HCT116 (cell line): ENCODE results near the gene APOA1. TPM values are rescaled to one million over a fixed set of nuclear protein-coding genes. Genes with fewer than 3 reads are reported as not detected.

Source experiments
- ATAC-seq: fragments of 200-7000 bp; cut with Tn5 transposase; 2 replicates; pipeline ENCODE4 v1.9.1; 2020; ENCODE audit warnings: mild to moderate bottlenecking, moderate library complexity
- BruUV-seq: library from RNA; stranded (reverse); fragments of 400-500 nt; replicated peaks from 2 replicates; lab custom pipeline; 2021; lab: Mats Ljungman, UMichigan
- CTCF ChIA-PET: fragments of 300-600 bp; sonication (Branson Sonifier 250); formaldehyde crosslinking; loops from one replicate; lab custom pipeline; 2021; ENCODE audit warnings: antibody characterized with exemption; lab: Charles Lee
- POLR2A ChIA-PET: fragments of 300-600, 350-600 bp; sonication (Branson Sonifier 250); formaldehyde crosslinking; loops from one replicate; lab custom pipeline; 2021; ENCODE audit warnings: antibody characterized with exemption; lab: Charles Lee
- RAD21 ChIA-PET, 2 experiments: fragments of 300-600 bp; sonication (Branson Sonifier 250); formaldehyde crosslinking; loops; one replicate each; lab custom pipeline; 2023; ENCODE audit warnings: low total read pairs in 2 of 2; ENCODE audit not compliant: uncharacterized antibody in 2 of 2, unreplicated experiment in 2 of 2, low non-redundant PET in 1 of 2; lab: Charles Lee
- DNase-seq: peaks from one replicate; pipeline ENCODE4 v3.0.0-alpha.2; 2010; ENCODE audit warnings: low read depth, low spot score
- H2AFZ ChIP-seq: fragments of 200-600 bp; shearing (Covaris generic), sonication (generic); 2 replicates; pipeline ENCODE4 v1.6.1; 2017; ENCODE audit warnings: low read depth, mixed run types, mixed read lengths, antibody characterized with exemption, low read length; ENCODE audit not compliant: poor library complexity, severe bottlenecking
- H3K27ac ChIP-seq: 2 replicates; pipeline ENCODE4 v1.5.1; 2012; ENCODE audit warnings: low read depth, low read length
- H3K27me3 ChIP-seq: fragments of 200-600 bp; sonication (generic); 2 replicates; pipeline ENCODE4 v1.6.1; 2016; ENCODE audit warnings: mixed run types, low read length, mixed read lengths; ENCODE audit not compliant: insufficient read depth
- H3K36me3 ChIP-seq, 2 experiments: fragments of 200-500 bp in 1 of 2; fragments of 200-600 bp in 1 of 2; sonication (Bioruptor generic) in 1 of 2; sonication (generic) in 1 of 2; 2 replicates each; pipeline versions ENCODE4 v1.5.1 to v1.6.1; 2014 to 2016; ENCODE audit warnings: low read length in 2 of 2, inconsistent platforms in 1 of 2, mixed read lengths in 1 of 2, mixed run types in 1 of 2; ENCODE audit not compliant: insufficient read depth in 2 of 2, control insufficient read depth in 1 of 2
- H3K4me1 ChIP-seq, 2 experiments: fragments of 200-600 bp in 1 of 2; sonication (generic) in 1 of 2; 2 replicates each; pipeline versions ENCODE4 v1.5.1 to v1.6.1; 2012 to 2017; ENCODE audit warnings: low read length in 2 of 2, inconsistent platforms in 1 of 2, mild to moderate bottlenecking in 1 of 2, mixed read lengths in 1 of 2, mixed run types in 1 of 2, moderate library complexity in 1 of 2; ENCODE audit not compliant: insufficient read depth in 2 of 2, control insufficient read depth in 1 of 2
- H3K4me2 ChIP-seq: fragments of 200-600 bp; sonication (generic); 2 replicates; pipeline ENCODE4 v1.6.1; 2017; ENCODE audit warnings: mixed run types, low read length, mixed read lengths
- H3K4me3 ChIP-seq, 2 experiments: fragments of 200-600 bp in 1 of 2; sonication (generic) in 1 of 2; replicated peaks in 1 of 2; 2 replicates each; pipeline ENCODE4 v1.5.1; 2011 to 2016; ENCODE audit warnings: low read length in 2 of 2, control low read depth in 1 of 2, low read depth in 1 of 2, mild to moderate bottlenecking in 1 of 2, mixed read lengths in 1 of 2, mixed run types in 1 of 2
- H3K79me2 ChIP-seq: fragments of 200-600 bp; sonication (generic); 2 replicates; pipeline ENCODE4 v1.6.1; 2017; ENCODE audit warnings: mild to moderate bottlenecking, mixed run types, low read length, moderate library complexity, mixed read lengths; ENCODE audit not compliant: insufficient read depth
- H3K9ac ChIP-seq: fragments of 200-600 bp; sonication (generic); 2 replicates; pipeline ENCODE4 v1.6.1; 2016; ENCODE audit warnings: low read length, mixed read lengths
- H3K9me2 ChIP-seq: fragments of 200-600 bp; sonication (generic), shearing (Covaris generic); 2 replicates; pipeline ENCODE4 v1.6.1; 2017; ENCODE audit warnings: mixed run types, mild to moderate bottlenecking, moderate library complexity; ENCODE audit not compliant: insufficient read depth
- H3K9me3 ChIP-seq, 2 experiments: fragments of 200-500 bp in 1 of 2; fragments of 200-600 bp in 1 of 2; sonication (Bioruptor generic) in 1 of 2; sonication (generic) in 1 of 2; 2 replicates each; pipeline ENCODE4 v1.6.1; 2014 to 2017; ENCODE audit warnings: low read length in 2 of 2, mixed read lengths in 2 of 2, inconsistent platforms in 1 of 2, low read depth in 1 of 2, mild to moderate bottlenecking in 1 of 2, mixed run types in 1 of 2, moderate library complexity in 1 of 2; ENCODE audit not compliant: control insufficient read depth in 1 of 2, insufficient read depth in 1 of 2
- H4K20me1 ChIP-seq: fragments of 200-600 bp; sonication (generic), shearing (Covaris generic); 2 replicates; pipeline ENCODE4 v1.6.1; 2017; ENCODE audit warnings: mixed run types, mild to moderate bottlenecking, moderate library complexity; ENCODE audit not compliant: insufficient read depth
- CBX3 ChIP-seq: IDR thresholded peaks from 2 replicates; pipeline ENCODE4 v1.6.1; 2012; ENCODE audit warnings: low read depth
- CEBPB ChIP-seq: IDR thresholded peaks from 2 replicates; pipeline ENCODE4 v1.6.1; 2012; ENCODE audit warnings: low read depth
- CTCF ChIP-seq, 3 experiments: fragments of 200-600 bp in 1 of 3; sonication (generic) in 1 of 3; IDR thresholded peaks in 2 of 3; conservative IDR thresholded peaks in 1 of 3; 2 replicates each; pipeline ENCODE4 v1.5.1; 2012 to 2017; ENCODE audit warnings: low read depth in 2 of 3, low read length in 2 of 3, antibody characterized with exemption in 1 of 3, borderline replicate concordance in 1 of 3, control low read depth in 1 of 3, mild to moderate bottlenecking in 1 of 3, mixed read lengths in 1 of 3, mixed run types in 1 of 3, moderate library complexity in 1 of 3; ENCODE audit not compliant: insufficient read depth in 1 of 3
- ELF1 ChIP-seq: IDR thresholded peaks from 2 replicates; pipeline ENCODE4 v1.6.1; 2012; ENCODE audit warnings: low read depth, borderline replicate concordance
- EZH2 ChIP-seq: fragments of 200-600 bp; sonication (generic); IDR thresholded peaks from 2 replicates; pipeline ENCODE4 v1.6.1; 2017; ENCODE audit warnings: antibody characterized with exemption, mixed run types
- FOSL1 ChIP-seq: IDR thresholded peaks from 2 replicates; pipeline ENCODE4 v1.6.1; 2012; ENCODE audit warnings: low read depth
- POLR2A ChIP-seq: IDR thresholded peaks from 2 replicates; pipeline ENCODE4 v1.7.0; 2011; ENCODE audit warnings: borderline replicate concordance; ENCODE audit not compliant: insufficient read depth, insufficient read length; ENCODE audit errors: extremely low read depth
- RAD21 ChIP-seq: IDR thresholded peaks from 2 replicates; pipeline ENCODE4 v1.6.1; 2012; ENCODE audit warnings: low read depth, mild to moderate bottlenecking
- REST ChIP-seq: IDR thresholded peaks from 2 replicates; pipeline ENCODE4 v1.6.1; 2012; ENCODE audit warnings: low read depth
- SIN3A ChIP-seq: IDR thresholded peaks from 2 replicates; pipeline ENCODE4 v1.6.1; 2012; ENCODE audit warnings: low read depth
- SP1 ChIP-seq: IDR thresholded peaks from 2 replicates; pipeline ENCODE4 v1.6.1; 2012; ENCODE audit warnings: low read depth
- SRF ChIP-seq: IDR thresholded peaks from 2 replicates; pipeline ENCODE4 v1.6.1; 2012; ENCODE audit warnings: low read depth
- YY1 ChIP-seq: IDR thresholded peaks from 2 replicates; pipeline ENCODE4 v1.6.1; 2011; ENCODE audit warnings: low read length, low read depth, moderate library complexity, mild to moderate bottlenecking; ENCODE audit not compliant: insufficient replicate concordance; ENCODE audit errors: extremely low read depth
- ZFX ChIP-seq: fragments of 450-650 bp; IDR thresholded peaks from 2 replicates; pipeline ENCODE4 v1.6.1; 2017
- intact Hi-C: fragments of 100-400 bp; cut with micrococcal nuclease; formaldehyde crosslinking; loops from 2 replicates; pipeline ENCODE4 v1.10.0; 2022
- total RNA-seq: library from RNA; stranded (reverse); gene quantifications from one replicate; pipeline ENCODE4 v1.2.1, GENCODE V29; 2021; ENCODE audit not compliant: unreplicated experiment

APOA1 gene
- total RNA-seq, 1 experiment from 2014 or later: 2.0 TPM

GRCh38 chr11:116873381-116873780 is 36.0 kb upstream of the APOA1 start:
- ChIA-PET CTCF (no interaction called here), POLR2A (no interaction called here), RAD21 (no interaction called here)
- ATAC-seq: no peak
- intact Hi-C loops: no loop called here
- BruUV-seq: no TSS peak
- no peak for TF ChIP-seq REST
- H3K4me3 ChIP-seq: no peak overlapping the region
- H3K9me2 ChIP-seq: no peaks in the 10 kb centered on the region
- no peak overlapping the region for H2AFZ ChIP-seq
- no peak overlapping the region for H3K27ac ChIP-seq
- H3K4me2 ChIP-seq: no peak overlapping the region
- H3K27me3 ChIP-seq: no peaks in the 10 kb centered on the region
- DNase-seq: no peak
- H3K4me1 ChIP-seq: no peaks in the 10 kb centered on the region
- H3K79me2 ChIP-seq: no peaks in the 10 kb centered on the region
- H3K9ac ChIP-seq: no peak overlapping the region
- peaks cover 6 to 25% of the 10 kb centered on the region in 2 experiments; a peak in 2 of 4 replicates for H3K36me3 ChIP-seq
- no peaks in the 10 kb centered on the region for H4K20me1 ChIP-seq
- no peaks in the 10 kb centered on the region for H3K9me3 ChIP-seq

GRCh38 chr11:116871248-116871647 is 33.8 kb upstream of the APOA1 start:
- H3K4me2 ChIP-seq: no peak overlapping the region
- no peaks in the 10 kb centered on the region for H3K27me3 ChIP-seq
- H3K4me3 ChIP-seq: no peak overlapping the region
- H3K9me3 ChIP-seq: no peaks in the 10 kb centered on the region
- H2AFZ ChIP-seq: no peak overlapping the region
- no peaks in the 10 kb centered on the region for H4K20me1 ChIP-seq
- intact Hi-C loops: no loop called here
- H3K36me3 ChIP-seq: peaks cover 6 to 33% of the 10 kb centered on the region in 2 experiments; a peak in 2 of 4 replicates
- H3K9me2 ChIP-seq: no peaks in the 10 kb centered on the region
- H3K9ac ChIP-seq: no peak overlapping the region
- POLR2A ChIA-PET: no interaction called here
- CTCF ChIA-PET: no interaction called here
- RAD21 ChIA-PET: no interaction called here
- ATAC-seq (no peak), DNase-seq (no peak)
- H3K4me1 ChIP-seq: no peaks in the 10 kb centered on the region
- no peaks in the 10 kb centered on the region for H3K79me2 ChIP-seq
- no peak overlapping the region for H3K27ac ChIP-seq
- BruUV-seq: no TSS peak
- TF ChIP-seq ELF1 (no peak), CBX3 (no peak), CEBPB (no peak), SRF (no peak), YY1 (no peak), CTCF (IDR thresholded peaks at IDR 0.05 in 2 of 3, conservative IDR thresholded peaks at IDR 0.05 in 1 of 3; ENCODE audit: borderline replicate concordance in 1 of 3, insufficient read depth in 1 of 3, low read depth in 2 of 3, low read length in 2 of 3) (no peak), RAD21 (no peak), SIN3A (no peak), POLR2A (no peak), EZH2 (no peak), SP1 (no peak), ZFX (no peak), FOSL1 (no peak)
